Neutrophil (primary cell): ENCODE results near the gene DHPS.

Source experiments
- H3K27ac ChIP-seq: fragments of 200-600 bp; sonication (generic); 2 replicates; pipeline ENCODE4 v1.5.1; 2016; ENCODE audit warnings: mild to moderate bottlenecking, moderate library complexity
- H3K27me3 ChIP-seq: fragments of 200-600 bp; sonication (generic); 2 replicates; pipeline ENCODE4 v1.6.0; 2016; ENCODE audit warnings: mild to moderate bottlenecking
- H3K36me3 ChIP-seq: fragments of 200-600 bp; sonication (generic); 2 replicates; pipeline ENCODE4 v1.5.1; 2017
- H3K4me1 ChIP-seq, 2 experiments: fragments of 200-600 bp in 1 of 2; sonication (generic) in 1 of 2; 1 replicate in 1 of 2; 2 replicates in 1 of 2; pipeline versions ENCODE4 v1.5.1 to v1.6.1; 2013 to 2016; ENCODE audit warnings: low read depth in 1 of 2, low read length in 1 of 2, mild to moderate bottlenecking in 1 of 2, moderate library complexity in 1 of 2; ENCODE audit not compliant: control insufficient read depth in 1 of 2, insufficient read depth in 1 of 2
- H3K4me3 ChIP-seq, 2 experiments: fragments of 200-600 bp in 1 of 2; sonication (generic) in 1 of 2; 1 replicate in 1 of 2; 2 replicates in 1 of 2; pipeline ENCODE4 v1.5.1; 2013 to 2016; ENCODE audit warnings: low read depth in 1 of 2, low read length in 1 of 2, mild to moderate bottlenecking in 1 of 2, moderate library complexity in 1 of 2
- H3K9me3 ChIP-seq: fragments of 200-600 bp; sonication (generic); 2 replicates; pipeline ENCODE4 v1.5.1; 2016
- TF ChIP-seq, protein P1 (sequence below): fragments of 200-600 bp; sonication (generic); IDR thresholded peaks from 2 replicates; pipeline ENCODE4 v1.5.1; 2016; ENCODE audit warnings: antibody characterized with exemption

DHPS gene

DNA sequence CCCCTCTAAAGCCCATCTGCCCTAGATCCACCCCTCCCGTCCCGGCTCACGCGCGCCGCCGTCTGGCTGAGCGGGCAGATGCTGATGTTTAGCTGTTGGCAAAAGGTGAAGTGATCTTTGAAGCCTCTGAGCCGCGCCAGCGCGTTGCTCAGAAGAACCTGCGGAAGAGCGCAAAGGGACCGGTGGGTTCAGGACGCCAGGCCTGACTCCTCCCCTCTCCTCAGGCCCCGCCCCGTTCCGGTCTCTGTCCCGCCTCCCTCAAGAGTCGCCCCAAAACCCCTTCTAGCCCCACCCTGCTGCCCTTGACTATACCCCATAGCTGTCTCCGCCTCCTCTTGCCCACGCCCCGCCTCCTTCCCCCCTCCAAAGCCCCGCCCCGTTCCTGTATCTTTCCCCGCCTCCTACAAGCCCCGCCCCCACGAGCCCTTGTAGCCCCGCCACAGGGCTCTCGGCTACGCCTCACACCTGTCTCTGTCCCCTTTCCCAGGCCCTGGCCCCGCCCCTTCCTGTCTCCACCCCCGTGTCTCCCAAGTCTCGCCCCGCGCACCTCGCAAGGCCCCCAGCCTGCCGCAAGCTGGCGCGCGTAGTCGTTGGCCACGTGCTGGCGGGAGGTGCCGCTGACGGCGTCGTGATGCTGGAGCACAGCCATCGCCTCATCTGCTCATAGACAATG lies 24.6 kb downstream of the DHPS start:
- TF ChIP-seq, protein P1, sequence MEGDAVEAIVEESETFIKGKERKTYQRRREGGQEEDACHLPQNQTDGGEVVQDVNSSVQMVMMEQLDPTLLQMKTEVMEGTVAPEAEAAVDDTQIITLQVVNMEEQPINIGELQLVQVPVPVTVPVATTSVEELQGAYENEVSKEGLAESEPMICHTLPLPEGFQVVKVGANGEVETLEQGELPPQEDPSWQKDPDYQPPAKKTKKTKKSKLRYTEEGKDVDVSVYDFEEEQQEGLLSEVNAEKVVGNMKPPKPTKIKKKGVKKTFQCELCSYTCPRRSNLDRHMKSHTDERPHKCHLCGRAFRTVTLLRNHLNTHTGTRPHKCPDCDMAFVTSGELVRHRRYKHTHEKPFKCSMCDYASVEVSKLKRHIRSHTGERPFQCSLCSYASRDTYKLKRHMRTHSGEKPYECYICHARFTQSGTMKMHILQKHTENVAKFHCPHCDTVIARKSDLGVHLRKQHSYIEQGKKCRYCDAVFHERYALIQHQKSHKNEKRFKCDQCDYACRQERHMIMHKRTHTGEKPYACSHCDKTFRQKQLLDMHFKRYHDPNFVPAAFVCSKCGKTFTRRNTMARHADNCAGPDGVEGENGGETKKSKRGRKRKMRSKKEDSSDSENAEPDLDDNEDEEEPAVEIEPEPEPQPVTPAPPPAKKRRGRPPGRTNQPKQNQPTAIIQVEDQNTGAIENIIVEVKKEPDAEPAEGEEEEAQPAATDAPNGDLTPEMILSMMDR = no peak
- H3K36me3 ChIP-seq = peaks cover 99% of the 10 kb centered on the region
- H3K4me3 ChIP-seq = no peak overlapping the region

DNA sequence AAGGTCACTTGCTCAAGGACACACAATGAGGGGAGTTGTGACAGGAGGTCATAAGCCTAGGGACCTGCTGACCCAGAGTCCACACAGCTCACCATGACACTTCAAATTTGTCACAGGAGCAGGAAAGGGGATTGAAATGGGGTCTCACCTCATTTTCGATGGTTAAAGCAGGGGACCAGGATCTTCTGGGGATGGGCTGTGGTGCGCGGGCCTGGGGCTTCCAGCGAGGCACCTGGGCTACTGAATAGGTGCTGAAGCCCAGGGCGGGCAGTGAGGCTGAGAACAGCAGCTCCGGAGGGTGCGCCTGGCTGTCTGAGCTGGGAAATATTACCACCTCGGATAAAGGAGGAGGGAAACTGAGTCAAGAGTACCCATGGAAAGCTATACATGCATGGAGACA lies 26.1 kb downstream of the DHPS start:
- Histone ChIP-seq H3K9me3 (no peaks in the 10 kb centered on the region), H3K27me3 (no peaks in the 10 kb centered on the region), H3K4me3 (no peak overlapping the region), H3K27ac (no peak overlapping the region), H3K4me1 (no peaks in the 10 kb centered on the region), H3K36me3 (peaks cover 99% of the 10 kb centered on the region)
- TF ChIP-seq, protein P1 = no peak

More for the DNA sequence above, 24.6 kb downstream of the DHPS start:
- no peaks in the 10 kb centered on the region for H3K9me3 ChIP-seq
- H3K4me1 ChIP-seq = no peaks in the 10 kb centered on the region
- no peak overlapping the region for H3K27ac ChIP-seq
- H3K27me3 ChIP-seq = no peaks in the 10 kb centered on the region

GRCh38 chr19:12652219-12652618 lies 29.5 kb downstream of the DHPS start:
- Histone ChIP-seq H3K27me3 (no peaks in the 10 kb centered on the region), H3K4me3 (no peak overlapping the region), H3K27ac (no peak overlapping the region), H3K9me3 (no peaks in the 10 kb centered on the region), H3K36me3 (peaks cover 93% of the 10 kb centered on the region), H3K4me1 (peaks cover 7 to 9% of the 10 kb centered on the region in 2 experiments)
- TF ChIP-seq, protein P1 = no peak

GRCh38 chr19:12649941-12650340 lies 31.7 kb downstream of the DHPS start:
- Histone ChIP-seq H3K36me3 (peaks cover 93% of the 10 kb centered on the region), H3K4me3 (no peak overlapping the region), H3K27me3 (no peaks in the 10 kb centered on the region), H3K27ac (no peak overlapping the region), H3K4me1 (peaks cover 13 to 22% of the 10 kb centered on the region in 2 experiments), H3K9me3 (no peaks in the 10 kb centered on the region)
- TF ChIP-seq, protein P1 = no peak

GRCh38 chr19:12648088-12648487 lies 33.6 kb downstream of the DHPS start:
- Histone ChIP-seq H3K36me3 (peaks cover 92% of the 10 kb centered on the region), H3K4me1 (peaks cover 13 to 22% of the 10 kb centered on the region in 2 experiments), H3K27ac (no peak overlapping the region), H3K9me3 (no peaks in the 10 kb centered on the region), H3K27me3 (no peaks in the 10 kb centered on the region), H3K4me3 (no peak overlapping the region)
- TF ChIP-seq, protein P1 = no peak
